ENCODE results near the gene RAB44. TPM values are rescaled to one million over a fixed set of nuclear protein-coding genes. Genes with fewer than 3 reads are reported as not detected.

Gene RAB44
- total and polyA plus RNA-seq, 4 donors: 0.29 to 0.66 TPM; not detected in 2

GRCh38 chr6:36683656-36684446 lies 13.8 kb upstream of the RAB44 start:
- Histone ChIP-seq H3K4me3 (ENCODE audit: low read length in 2 of 2) (no peak overlapping the region), H3K9me3 (ENCODE audit: control insufficient read depth, low read length) (no peaks in the 10 kb centered on the region), H3K4me1 (ENCODE audit: control insufficient read depth in 1 of 2, insufficient read depth in 2 of 2, low read length in 2 of 2) (no peaks in the 10 kb centered on the region), H3K27me3 (ENCODE audit: control insufficient read depth in 1 of 2, insufficient read depth in 2 of 2, low read length in 1 of 2) (no peaks in the 10 kb centered on the region), H3K36me3 (ENCODE audit: control insufficient read depth in 1 of 2, insufficient read depth in 2 of 2, low read length in 1 of 2) (peaks cover 3 to 23% of the 10 kb centered on the region in 2 donors), H3K27ac (ENCODE audit: low read depth in 1 of 2, low read length in 2 of 2) (no peak overlapping the region)
- intact Hi-C loops (cut with DNase I): loop anchor here in 1 of 2 donors (5.0 to 10.0 kb wide), 2 partner anchors 48 to 259 kb away; no protein-coding TSS in a partner anchor
- ATAC-seq (ENCODE audit: low FRiP score) (no peak), DNase-seq (no peak)
- WGBS, 2 donors: 96 to 97% methylated on average over 28 to 29 of the region's 29 CpGs

GRCh38 chr6:36684447-36684812 lies 13.2 kb upstream of the RAB44 start:
- H3K36me3 ChIP-seq (ENCODE audit: control insufficient read depth in 1 of 2, insufficient read depth in 2 of 2, low read length in 1 of 2): peaks cover 3 to 23% of the 10 kb centered on the region in 2 donors
- no peaks in the 10 kb centered on the region for H3K9me3 ChIP-seq (ENCODE audit: control insufficient read depth, low read length)
- ATAC-seq (ENCODE audit: low FRiP score): no peak
- no peak overlapping the region for H3K27ac ChIP-seq (ENCODE audit: low read depth in 1 of 2, low read length in 2 of 2)
- no peak overlapping the region for H3K4me3 ChIP-seq (ENCODE audit: low read length in 2 of 2)
- intact Hi-C loops (cut with DNase I): loop anchor here in 1 of 2 donors (5.0 to 10.0 kb wide), 2 partner anchors 48 to 260 kb away; no protein-coding TSS in a partner anchor
- 93 to 94% methylated on average over 6 of the region's 6 CpGs for WGBS, 2 donors
- H3K27me3 ChIP-seq (ENCODE audit: control insufficient read depth in 1 of 2, insufficient read depth in 2 of 2, low read length in 1 of 2): no peaks in the 10 kb centered on the region
- no peak for DNase-seq
- H3K4me1 ChIP-seq (ENCODE audit: control insufficient read depth in 1 of 2, insufficient read depth in 2 of 2, low read length in 2 of 2): no peaks in the 10 kb centered on the region

- no peak overlapping the region for H3K27ac ChIP-seq (ENCODE audit: low read depth in 1 of 2, low read length in 2 of 2)
- 93% methylated on average over 20 of the region's 20 CpGs for WGBS, 2 donors
Measured at GRCh38 chr6:36685166-36685924, 12.3 kb upstream of the RAB44 start.

GRCh38 chr6:36685926-36686667 lies 11.5 kb upstream of the RAB44 start:
- 83 to 85% methylated on average over 11 of the region's 11 CpGs for WGBS, 2 donors
- Histone ChIP-seq H3K4me3 (ENCODE audit: low read length in 2 of 2) (no peak overlapping the region), H3K27ac (ENCODE audit: low read depth in 1 of 2, low read length in 2 of 2) (no peak overlapping the region), H3K4me1 (ENCODE audit: control insufficient read depth in 1 of 2, insufficient read depth in 2 of 2, low read length in 2 of 2) (no peaks in the 10 kb centered on the region), H3K27me3 (ENCODE audit: control insufficient read depth in 1 of 2, insufficient read depth in 2 of 2, low read length in 1 of 2) (no peaks in the 10 kb centered on the region), H3K36me3 (ENCODE audit: control insufficient read depth in 1 of 2, insufficient read depth in 2 of 2, low read length in 1 of 2) (peaks cover 3 to 23% of the 10 kb centered on the region in 2 donors), H3K9me3 (ENCODE audit: control insufficient read depth, low read length) (no peaks in the 10 kb centered on the region)
- intact Hi-C loops (cut with DNase I): loop anchor here in 1 of 2 donors (10.0 kb wide), 1 partner anchor 261 kb away; no protein-coding TSS in a partner anchor
- ATAC-seq (ENCODE audit: low FRiP score) (no peak), DNase-seq (peak in 1 of 2 donors; percentile 78)

More at GRCh38 chr6:36685166-36685924, 12.3 kb upstream of the RAB44 start:
- H3K36me3 ChIP-seq (ENCODE audit: control insufficient read depth in 1 of 2, insufficient read depth in 2 of 2, low read length in 1 of 2): peaks cover 3 to 23% of the 10 kb centered on the region in 2 donors
- no peaks in the 10 kb centered on the region for H3K4me1 ChIP-seq (ENCODE audit: control insufficient read depth in 1 of 2, insufficient read depth in 2 of 2, low read length in 2 of 2)
- intact Hi-C loops (cut with DNase I): loop anchor here in 1 of 2 donors (10.0 kb wide), 1 partner anchor 261 kb away; no protein-coding TSS in a partner anchor
- no peaks in the 10 kb centered on the region for H3K9me3 ChIP-seq (ENCODE audit: control insufficient read depth, low read length)
- no peak overlapping the region for H3K4me3 ChIP-seq (ENCODE audit: low read length in 2 of 2)
- no peak for ATAC-seq (ENCODE audit: low FRiP score)
- no peak for DNase-seq
- H3K27me3 ChIP-seq (ENCODE audit: control insufficient read depth in 1 of 2, insufficient read depth in 2 of 2, low read length in 1 of 2): no peaks in the 10 kb centered on the region

- intact Hi-C loops (cut with DNase I): loop anchor here in 1 of 2 donors (10.0 kb wide), 1 partner anchor 262 kb away; no protein-coding TSS in a partner anchor
- Histone ChIP-seq H3K4me3 (ENCODE audit: low read length in 2 of 2) (no peak overlapping the region), H3K4me1 (ENCODE audit: control insufficient read depth in 1 of 2, insufficient read depth in 2 of 2, low read length in 2 of 2) (no peaks in the 10 kb centered on the region), H3K36me3 (ENCODE audit: control insufficient read depth in 1 of 2, insufficient read depth in 2 of 2, low read length in 1 of 2) (peaks cover 3 to 23% of the 10 kb centered on the region in 2 donors), H3K27ac (ENCODE audit: low read depth in 1 of 2, low read length in 2 of 2) (no peak overlapping the region), H3K9me3 (ENCODE audit: control insufficient read depth, low read length) (no peaks in the 10 kb centered on the region), H3K27me3 (ENCODE audit: control insufficient read depth in 1 of 2, insufficient read depth in 2 of 2, low read length in 1 of 2) (no peaks in the 10 kb centered on the region)
- DNase-seq: no peak
- no peak for ATAC-seq (ENCODE audit: low FRiP score)
- 93 to 95% methylated on average over 10 of the region's 10 CpGs for WGBS, 2 donors
Measured at GRCh38 chr6:36686668-36687513, 10.7 kb upstream of the RAB44 start.

GRCh38 chr6:36688063-36688738 lies 9.4 kb upstream of the RAB44 start:
- WGBS, 2 donors: 89 to 93% methylated on average over 6 of the region's 6 CpGs
- intact Hi-C loops (cut with DNase I): loop anchor here in 1 of 2 donors (10.0 kb wide), 1 partner anchor 263 kb away; no protein-coding TSS in a partner anchor
- H3K4me1 ChIP-seq (ENCODE audit: control insufficient read depth in 1 of 2, insufficient read depth in 2 of 2, low read length in 2 of 2): no peaks in the 10 kb centered on the region
- no peak overlapping the region for H3K4me3 ChIP-seq (ENCODE audit: low read length in 2 of 2)
- peaks cover 3 to 23% of the 10 kb centered on the region in 2 donors for H3K36me3 ChIP-seq (ENCODE audit: control insufficient read depth in 1 of 2, insufficient read depth in 2 of 2, low read length in 1 of 2)
- no peaks in the 10 kb centered on the region for H3K9me3 ChIP-seq (ENCODE audit: control insufficient read depth, low read length)
- ATAC-seq (ENCODE audit: low FRiP score): no peak
- DNase-seq: no peak
- H3K27me3 ChIP-seq (ENCODE audit: control insufficient read depth in 1 of 2, insufficient read depth in 2 of 2, low read length in 1 of 2): no peaks in the 10 kb centered on the region
- H3K27ac ChIP-seq (ENCODE audit: low read depth in 1 of 2, low read length in 2 of 2): no peak overlapping the region

GRCh38 chr6:36688739-36689075 lies 8.9 kb upstream of the RAB44 start:
- WGBS, 2 donors: 88 to 90% methylated on average over 5 of the region's 5 CpGs
- DNase-seq: no peak

More at GRCh38 chr6:36688739-36689075, 8.9 kb upstream of the RAB44 start:
- H3K27ac ChIP-seq (ENCODE audit: low read depth in 1 of 2, low read length in 2 of 2): no peak overlapping the region
- no peaks in the 10 kb centered on the region for H3K27me3 ChIP-seq (ENCODE audit: control insufficient read depth in 1 of 2, insufficient read depth in 2 of 2, low read length in 1 of 2)
- no peak for ATAC-seq (ENCODE audit: low FRiP score)
- no peaks in the 10 kb centered on the region for H3K4me1 ChIP-seq (ENCODE audit: control insufficient read depth in 1 of 2, insufficient read depth in 2 of 2, low read length in 2 of 2)
- H3K9me3 ChIP-seq (ENCODE audit: control insufficient read depth, low read length): no peaks in the 10 kb centered on the region
- intact Hi-C loops (cut with DNase I): loop anchor here in 1 of 2 donors (10.0 kb wide), 1 partner anchor 264 kb away; no protein-coding TSS in a partner anchor
- no peak overlapping the region for H3K4me3 ChIP-seq (ENCODE audit: low read length in 2 of 2)
- peaks cover 3 to 23% of the 10 kb centered on the region in 2 donors for H3K36me3 ChIP-seq (ENCODE audit: control insufficient read depth in 1 of 2, insufficient read depth in 2 of 2, low read length in 1 of 2)
